K562 (cell line): ENCODE results near the gene ST6GALNAC3. TPM values are rescaled to one million over a fixed set of nuclear protein-coding genes. Genes with fewer than 3 reads are reported as not detected.
A peak's percentile ranks its signal among the peaks of the same experiment; 100 is the strongest.

Experiments used
- ATAC-seq: fragments of 200-7000 bp; cut with Tn5 transposase; 3 replicates; pipeline ENCODE4 v1.9.1; 2020; ENCODE audit warnings: moderate library complexity
- BruUV-seq: library from RNA; stranded (reverse); fragments of 400-500 nt; replicated peaks from 2 replicates; lab custom pipeline; 2021; lab: Mats Ljungman, UMichigan
- CTCF ChIA-PET: fragments of 300-600 bp; formaldehyde crosslinking; extraction: SDS; loops from one replicate; lab custom pipeline; 2021; ENCODE audit warnings: low intra/inter-chr PET ratio; lab: Yijun Ruan, JAX
- POLR2A ChIA-PET: fragments of 300-600, 350-650 bp; sonication (Branson Sonifier 250); formaldehyde crosslinking; extraction: SDS; loops from one replicate; lab custom pipeline; 2021; ENCODE audit warnings: antibody characterized with exemption, inconsistent platforms; lab: Yijun Ruan, JAX
- DNase-seq, 4 experiments: peaks; one replicate each; pipeline versions ENCODE4 v3.0.0 to v3.0.0-alpha.2; 2011 to 2018; ENCODE audit warnings: low spot score in 3 of 4, mixed read lengths in 3 of 4; ENCODE audit errors: extremely low read depth in 1 of 4
- FAIRE-seq: peaks from 2 replicates; lab custom pipeline; 2011; peaks lifted over from hg19 to GRCh38; lab: Jason Lieb, UNC
- H2AFZ ChIP-seq: 2 replicates; pipeline ENCODE4 v1.6.0; 2011; ENCODE audit warnings: low read depth, low read length, control low read depth, inconsistent platforms
- H3K27ac ChIP-seq: fragments of 200-600 bp; 3 replicates; pipeline ENCODE4 v1.8.0; 2011; ENCODE audit warnings: low read depth, mild to moderate bottlenecking, control low read depth, inconsistent platforms, low read length, moderate library complexity, mixed read lengths; ENCODE audit errors: extremely low read depth
- H3K27me3 ChIP-seq, 2 experiments: fragments of 300-600 bp in 1 of 2; 2 replicates in 1 of 2; 3 replicates in 1 of 2; pipeline versions ENCODE4 v1.6.0 to v1.8.0; 2011; ENCODE audit warnings: inconsistent platforms in 2 of 2, low read length in 2 of 2, mild to moderate bottlenecking in 1 of 2, mixed read lengths in 1 of 2, moderate library complexity in 1 of 2; ENCODE audit not compliant: control insufficient read depth in 2 of 2, insufficient read depth in 2 of 2
- H3K36me3 ChIP-seq: fragments of 300-600 bp; 3 replicates; pipeline ENCODE4 v1.8.0; 2011; ENCODE audit warnings: mild to moderate bottlenecking, low read length, inconsistent platforms; ENCODE audit not compliant: control insufficient read depth, insufficient read depth
- H3K4me1 ChIP-seq, 2 experiments: fragments of 200-600 bp in 1 of 2; replicated peaks in 1 of 2; 2 replicates in 1 of 2; 3 replicates in 1 of 2; pipeline versions ENCODE4 v1.5.1 to v1.8.0; 2011; ENCODE audit warnings: inconsistent platforms in 2 of 2, low read length in 2 of 2, mild to moderate bottlenecking in 1 of 2, mixed read lengths in 1 of 2, moderate library complexity in 1 of 2; ENCODE audit not compliant: control insufficient read depth in 2 of 2, insufficient read depth in 2 of 2
- H3K4me2 ChIP-seq: 2 replicates; pipeline ENCODE4 v1.6.1; 2011; ENCODE audit warnings: low read length, control low read depth, inconsistent platforms, mixed read lengths; ENCODE audit not compliant: insufficient read depth
- H3K4me3 ChIP-seq: fragments of 200-600 bp; sonication (generic), shearing (Covaris generic); 2 replicates; pipeline ENCODE4 v1.5.1; 2016; ENCODE audit warnings: control low read depth, inconsistent platforms
- H3K79me2 ChIP-seq: fragments of 200-600 bp; 3 replicates; pipeline ENCODE4 v1.8.0; 2011; ENCODE audit warnings: low read length, inconsistent platforms; ENCODE audit not compliant: control insufficient read depth, insufficient read depth
- H3K9ac ChIP-seq, 2 experiments: 2 replicates each; pipeline versions ENCODE4 v1.6.0 to v1.6.1; 2011; ENCODE audit warnings: low read depth in 2 of 2, low read length in 2 of 2, control low read depth in 1 of 2, inconsistent platforms in 1 of 2, mild to moderate bottlenecking in 1 of 2, mixed read lengths in 1 of 2; ENCODE audit not compliant: insufficient read depth in 1 of 2
- H3K9me1 ChIP-seq: one replicate; pipeline ENCODE4 v1.6.0; 2011; ENCODE audit warnings: inconsistent platforms, mild to moderate bottlenecking, low read length, moderate library complexity; ENCODE audit not compliant: control insufficient read depth, insufficient read depth
- H3K9me3 ChIP-seq: replicated peaks from 2 replicates; pipeline ENCODE4 v1.5.1; 2011; ENCODE audit warnings: low read depth, low read length, inconsistent platforms; ENCODE audit not compliant: control insufficient read depth, insufficient read depth
- H4K20me1 ChIP-seq: replicated peaks from 2 replicates; pipeline ENCODE4 v1.6.1; 2011; ENCODE audit warnings: low read length, inconsistent platforms, mixed read lengths; ENCODE audit not compliant: control insufficient read depth, insufficient read depth
- C11orf30 ChIP-seq: fragments of 450-650 bp; IDR thresholded peaks from 2 replicates; pipeline ENCODE4 v1.6.1; 2016; ENCODE audit warnings: low read depth, mild to moderate bottlenecking
- PRDM10 ChIP-seq: fragments of 450-650 bp; IDR thresholded peaks from 2 replicates; pipeline ENCODE4 v1.6.1; 2018; ENCODE audit not compliant: partially characterized antibody
- SOX6 ChIP-seq: fragments of 450-650 bp; IDR thresholded peaks from 2 replicates; pipeline ENCODE4 v1.6.1; 2014; ENCODE audit warnings: mild to moderate bottlenecking
- ZNF316 ChIP-seq: fragments of 450-650 bp; IDR thresholded peaks from 2 replicates; pipeline ENCODE4 v1.6.1; 2016
- WGBS: fragments of 100-300 bp; shearing (Covaris generic); methylation state at CpG from one replicate; pipeline ENCODE4 v1.1.6; 2016; ENCODE audit warnings: low coverage, mixed read lengths; ENCODE audit not compliant: insufficient coverage; ENCODE audit errors: missing lambda C conversion rate; 5-methylcytosine and 5-hydroxymethylcytosine counted together
- in situ Hi-C: fragments of 300-500 bp; cut with MboI; formaldehyde crosslinking; loops from 4 replicates; pipeline ENCODE4 v1.15.0; 2018; ENCODE audit warnings: inconsistent platforms, mixed read lengths
- intact Hi-C: fragments of 100-400 bp; cut with micrococcal nuclease; formaldehyde crosslinking; loops from 2 replicates; pipeline ENCODE4 v1.14.2; 2022
- polyA plus RNA-seq, 8 experiments: library from polyadenylated mRNA; depleted of rRNA in 4 of 8; stranded (reverse) in 5 of 8; unstranded in 3 of 8; fragments of >200 nt; fragmentation: Nextera tagmentation in 2 of 8; fragmentation: Illumina TruSeq in 1 of 8; extraction: Ambion mirVana in 2 of 8; extraction: Trizol in 1 of 8; gene quantifications; 2 replicates each; pipeline versions ENCODE4 v1.2.1 to v1.2.3, GENCODE V29; 2011 to 2014; ENCODE audit warnings: inconsistent platforms in 1 of 8, missing spikeins in 1 of 8
- total RNA-seq, 7 experiments: library from RNA; depleted of rRNA in 6 of 7; stranded (reverse); fragments of >200 nt in 6 of 7; fragmentation: Illumina TruSeq in 2 of 7; extraction: Trizol in 2 of 7; gene quantifications; 2 replicates each; pipeline versions ENCODE4 v1.2.1 to v1.2.3, GENCODE V29; 2011 to 2021; ENCODE audit warnings: low replicate concordance in 1 of 7

ST6GALNAC3 gene
- total and polyA plus RNA-seq, 9 of the 15 experiments (the other 6 are each of a cell fraction or from before 2014, with no cell fraction given) = 0.04 to 0.29 (median 0.18) TPM; not detected in 6

- Histone ChIP-seq H4K20me1 (no peaks in the 10 kb centered on the region), H3K27me3 (no peaks in the 10 kb centered on the region), H2AFZ (no peak overlapping the region), H3K27ac (no peak overlapping the region), H3K9me3 (no peaks in the 10 kb centered on the region), H3K4me1 (no peaks in the 10 kb centered on the region), H3K4me2 (no peak overlapping the region), H3K9me1 (no peaks in the 10 kb centered on the region), H3K36me3 (no peaks in the 10 kb centered on the region), H3K79me2 (no peaks in the 10 kb centered on the region), H3K9ac (no peak overlapping the region), H3K4me3 (no peak overlapping the region)
- no TSS peak for BruUV-seq
- no peak for DNase-seq
- ATAC-seq = no peak
- TF ChIP-seq PRDM10 (no peak), SOX6 (no peak), C11orf30 (0 out of 2 replicates have a peak, but pooled peaks have one; percentile 22), ZNF316 (peak; percentile 42)
- POLR2A ChIA-PET = no interaction called here
- WGBS = 0% methylated on average over 2 of the region's 2 CpGs
- CTCF ChIA-PET = no interaction called here
- no peak for FAIRE-seq
- intact Hi-C loops (no loop called here), in situ Hi-C loops (no loop called here)
These were observed 43.0 kb upstream of the ST6GALNAC3 start for GRCh38 chr1:76031496-76031895.
